MCF 10A (cell line): ENCODE results near the gene RNF212. TPM values are rescaled to one million over a fixed set of nuclear protein-coding genes. Genes with fewer than 3 reads are reported as not detected.

ENCODE experiments used
- BruUV-seq: library from RNA; stranded (reverse); fragments of 400-500 nt; replicated peaks from 2 replicates; lab custom pipeline; 2021; lab: Mats Ljungman, UMichigan
- CTCF ChIA-PET: fragments of 300-600 bp; sonication (Branson Sonifier 250); formaldehyde crosslinking; extraction: SDS; loops from one replicate; lab custom pipeline; 2021; ENCODE audit warnings: antibody characterized with exemption, inconsistent platforms; lab: Yijun Ruan, JAX
- POLR2A ChIA-PET: fragments of 300-600, 350-650 bp; sonication (Branson Sonifier 250); formaldehyde crosslinking; extraction: SDS; loops from one replicate; lab custom pipeline; 2020; ENCODE audit warnings: antibody characterized with exemption, inconsistent platforms; lab: Yijun Ruan, JAX
- DNase-seq: peaks from one replicate; pipeline ENCODE4 v3.0.0-alpha.2; 2018; ENCODE audit not compliant: unreplicated experiment
- H3K27ac Mint-ChIP-seq: one replicate; pipeline ENCODE4 v1.8.0; 2022; ENCODE audit warnings: mild to moderate bottlenecking, low read depth, mixed read lengths; ENCODE audit not compliant: unreplicated experiment
- H3K27me3 Mint-ChIP-seq: one replicate; pipeline ENCODE4 v1.8.0; 2022; ENCODE audit warnings: mixed read lengths; ENCODE audit not compliant: insufficient read depth, unreplicated experiment
- H3K36me3 Mint-ChIP-seq: one replicate; pipeline ENCODE4 v1.8.0; 2022; ENCODE audit warnings: mild to moderate bottlenecking, moderate library complexity, mixed read lengths; ENCODE audit not compliant: insufficient read depth, unreplicated experiment
- H3K4me1 Mint-ChIP-seq: one replicate; pipeline ENCODE4 v1.8.0; 2022; ENCODE audit warnings: mixed read lengths; ENCODE audit not compliant: insufficient read depth, unreplicated experiment
- H3K4me3 Mint-ChIP-seq: one replicate; pipeline ENCODE4 v1.8.0; 2022; ENCODE audit warnings: mild to moderate bottlenecking, moderate library complexity, mixed read lengths; ENCODE audit not compliant: unreplicated experiment
- H3K9me3 Mint-ChIP-seq: one replicate; pipeline ENCODE4 v1.8.0; 2022; ENCODE audit warnings: mixed read lengths; ENCODE audit not compliant: unreplicated experiment
- CTCF ChIP-seq: fragments of 200-600 bp; IDR thresholded peaks from one replicate; pipeline ENCODE4 v1.8.0; 2022; ENCODE audit warnings: antibody characterized with exemption, mild to moderate bottlenecking; ENCODE audit not compliant: unreplicated experiment
- intact Hi-C: fragments of 100-400 bp; cut with micrococcal nuclease; formaldehyde crosslinking; loops from 2 replicates; pipeline ENCODE4 v1.14.1; 2022
- total RNA-seq: library from RNA; stranded (reverse); gene quantifications from 2 replicates; pipeline ENCODE4 v1.2.3, GENCODE V29; 2022

Gene RNF212
- total RNA-seq, 1 experiment from 2014 or later, result not detected

DNA sequence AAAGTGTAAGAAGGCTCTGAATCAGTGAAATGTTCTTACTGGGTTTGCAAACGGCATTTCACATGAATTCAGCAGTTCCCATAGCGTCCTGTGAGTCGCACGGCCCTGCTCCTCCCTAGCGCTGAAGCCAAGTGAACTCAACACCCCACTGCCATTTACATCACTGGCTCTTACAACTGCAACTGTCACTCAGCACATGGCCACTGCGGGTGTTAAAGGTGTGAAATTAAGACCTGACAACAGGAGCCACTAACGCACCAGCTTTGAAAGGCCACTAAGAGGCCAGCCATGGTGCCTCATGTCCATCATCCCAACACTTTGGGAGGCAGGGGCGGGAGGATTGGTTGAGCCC, 31.7 kb downstream of the RNF212 start:
- ChIA-PET POLR2A (interaction anchor here (0.6 to 1.2 kb wide), 4 partner anchors 28 to 94 kb away, joined by 3 to 6 read pairs (median 3); no protein-coding TSS in a partner anchor), CTCF (interaction anchor here (1.6 kb wide), 1 partner anchor 33 kb away, joined by 4 read pairs; no protein-coding TSS in a partner anchor)
- TF ChIP-seq CTCF, result no peak
- DNase-seq, result peak; percentile 57
- Mint-ChIP-seq H3K36me3 (no peaks in the 10 kb centered on the region), H3K4me1 (peaks cover 25% of the 10 kb centered on the region), H3K9me3 (no peaks in the 10 kb centered on the region), H3K27me3 (peaks cover 10% of the 10 kb centered on the region), H3K27ac (peak overlapping the region; percentile 41), H3K4me3 (peak overlapping the region; percentile 17)
- BruUV-seq, result no TSS peak
- intact Hi-C loops, result loop anchor here (2.0 to 5.0 kb wide), 3 partner anchors 36 to 69 kb away; partner anchors contain the start of gene FGFRL1

DNA sequence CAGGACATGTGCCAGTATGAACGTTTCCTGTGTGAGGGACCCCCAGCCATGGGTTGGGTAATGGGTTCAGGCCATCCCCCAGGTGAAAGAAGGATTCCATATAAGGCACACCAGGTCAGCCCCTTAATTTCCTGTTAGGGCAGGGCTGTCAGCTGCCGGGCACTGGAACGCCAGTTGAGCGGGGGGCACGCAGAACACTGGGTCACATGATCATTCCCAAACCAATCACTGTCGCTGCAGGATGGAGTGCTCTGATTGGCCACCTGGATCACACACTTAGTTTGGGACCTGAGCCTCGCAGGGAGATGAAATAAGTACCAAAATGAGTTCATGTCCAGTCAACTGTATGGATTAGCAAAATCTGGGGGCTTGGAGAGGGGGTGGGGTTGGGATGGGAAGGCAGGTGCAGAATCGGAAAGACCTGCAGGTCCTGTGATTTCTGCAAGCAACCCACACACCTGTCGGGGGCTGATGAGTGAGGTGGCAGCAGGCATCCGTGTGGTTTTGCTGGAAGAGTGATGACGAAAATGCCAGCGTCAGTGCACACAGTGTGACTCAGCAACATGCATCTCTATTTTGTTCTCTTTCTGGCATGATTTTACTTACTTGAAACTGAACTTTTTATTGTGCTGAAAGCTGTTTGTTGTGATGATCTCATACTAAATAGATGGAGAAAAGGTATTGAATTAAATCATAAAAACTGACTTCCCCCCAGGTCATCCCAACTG, 32.2 kb downstream of the RNF212 start:
- H3K9me3 Mint-ChIP-seq, result no peaks in the 10 kb centered on the region
- H3K4me3 Mint-ChIP-seq, result peak overlapping the region; percentile 17
- DNase-seq, result peak; percentile 81
- intact Hi-C loops, result loop anchor here (5.0 kb wide), 2 partner anchors 36 to 69 kb away; partner anchors contain the start of gene FGFRL1
- TF ChIP-seq CTCF, result no peak
- H3K27ac Mint-ChIP-seq, result peak overlapping the region; percentile 41
- H3K27me3 Mint-ChIP-seq, result peaks cover 10% of the 10 kb centered on the region
- no TSS peak for BruUV-seq
- no peaks in the 10 kb centered on the region for H3K36me3 Mint-ChIP-seq
- ChIA-PET CTCF (interaction anchor here (1.6 kb wide), 1 partner anchor 33 kb away, joined by 4 read pairs; no protein-coding TSS in a partner anchor), POLR2A (interaction anchor here (0.7 to 1.2 kb wide), 2 partner anchors 28 to 94 kb away, joined by 3 to 6 read pairs; no protein-coding TSS in a partner anchor)
- peaks cover 25% of the 10 kb centered on the region for H3K4me1 Mint-ChIP-seq

DNA sequence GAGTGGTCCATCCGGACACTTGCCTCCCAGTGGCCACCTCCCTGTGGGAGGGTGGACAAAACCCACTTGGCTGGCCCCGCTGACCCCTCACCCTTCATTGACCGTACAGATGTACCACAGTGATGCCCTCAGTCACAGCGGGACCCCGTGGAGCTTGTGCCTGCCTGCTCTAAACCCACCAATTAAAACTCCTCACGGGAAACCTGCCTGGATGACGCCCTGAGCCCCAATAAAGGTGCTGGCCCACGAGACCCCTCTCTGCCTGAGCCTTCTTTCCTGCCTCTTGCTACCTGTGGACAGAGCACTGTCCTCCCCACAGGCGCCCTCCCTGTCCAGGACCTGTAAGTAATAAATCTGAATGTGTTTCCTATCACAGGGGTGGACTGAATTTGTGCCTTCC, 32.9 kb downstream of the RNF212 start:
- no peak for DNase-seq
- H3K9me3 Mint-ChIP-seq, result no peaks in the 10 kb centered on the region
- no TSS peak for BruUV-seq
- H3K4me1 Mint-ChIP-seq, result peaks cover 25% of the 10 kb centered on the region
- peaks cover 10% of the 10 kb centered on the region for H3K27me3 Mint-ChIP-seq
- H3K36me3 Mint-ChIP-seq, result no peaks in the 10 kb centered on the region
- intact Hi-C loops, result loop anchor here (5.0 kb wide), 2 partner anchors 37 to 68 kb away; partner anchors contain the start of gene FGFRL1
- H3K4me3 Mint-ChIP-seq, result no peak overlapping the region
- ChIA-PET CTCF (interaction anchor here (0.6 kb wide), 1 partner anchor 121 kb away, joined by 3 read pairs; no protein-coding TSS in a partner anchor), POLR2A (no interaction called here)
- H3K27ac Mint-ChIP-seq, result peak overlapping the region; percentile 41
- TF ChIP-seq CTCF, result no peak

DNA sequence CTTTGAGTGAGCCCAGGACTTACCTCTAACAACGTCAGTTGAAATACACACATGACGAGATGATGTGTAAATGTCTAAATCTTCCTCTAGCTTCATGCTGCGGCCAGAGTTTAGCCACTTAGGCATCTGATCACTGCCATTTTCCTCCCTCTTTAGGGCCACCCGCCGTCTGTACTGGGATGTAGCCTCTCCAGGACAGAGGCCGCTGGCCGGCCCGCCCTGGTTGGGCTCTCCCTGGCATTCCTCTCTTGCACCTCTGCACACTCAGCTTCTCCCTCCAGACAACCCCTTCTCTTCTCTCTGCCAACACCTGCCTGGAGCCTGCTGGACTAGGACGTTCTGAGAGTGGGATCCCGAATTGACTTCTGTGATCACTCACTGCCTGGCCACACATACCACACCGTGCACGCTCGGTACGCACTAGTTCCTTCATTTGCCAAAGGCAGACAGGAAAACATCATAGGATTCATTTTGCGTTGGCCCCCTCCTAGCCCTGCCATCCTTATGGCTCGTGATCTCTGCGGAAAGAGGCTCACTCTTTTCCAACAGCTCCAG, 33.6 kb downstream of the RNF212 start:
- DNase-seq, result no peak
- ChIA-PET POLR2A (no interaction called here), CTCF (interaction anchor here (0.6 kb wide), 1 partner anchor 120 kb away, joined by 3 read pairs; no protein-coding TSS in a partner anchor)
- Mint-ChIP-seq H3K27ac (no peak overlapping the region), H3K27me3 (peaks cover 10% of the 10 kb centered on the region), H3K36me3 (no peaks in the 10 kb centered on the region), H3K9me3 (no peaks in the 10 kb centered on the region), H3K4me1 (peaks cover 25% of the 10 kb centered on the region), H3K4me3 (no peak overlapping the region)
- BruUV-seq, result no TSS peak
- intact Hi-C loops, result loop anchor here (5.0 kb wide), 2 partner anchors 38 to 67 kb away; partner anchors contain the start of gene FGFRL1
- no peak for TF ChIP-seq CTCF
